HG03439 (cell line): ENCODE results near the gene ALKBH4.
"Not testable (repeated sequence)": the region's sequence is repeated elsewhere in the genome, so short reads cannot be mapped to it uniquely, and the experiment has no call there.

Experiments used
- ATAC-seq: cut with Tn5 transposase; IDR thresholded peaks from one replicate; pipeline ENCODE4 v1.9.1; 2021; ENCODE audit warnings: mild to moderate bottlenecking, moderate library complexity; ENCODE audit not compliant: unreplicated experiment

ALKBH4 gene

GRCh38 chr7:102464577-102465280, at the start of gene ALKBH4, which contains the start of gene LRWD1:
Gene ALKBH4, minus strand, starts transcription at chr7:102464863. Its CDS starts 27 bp downstream, at chr7:102464836.
Gene LRWD1, plus strand, starts transcription at chr7:102464984. Its CDS starts 97 bp downstream, at chr7:102465081.
- ATAC-seq: peak; percentile 90

GRCh38 chr7:102512642-102513221, 48.1 kb upstream of the ALKBH4 start:
- not testable (repeated sequence) for ATAC-seq

DNA sequence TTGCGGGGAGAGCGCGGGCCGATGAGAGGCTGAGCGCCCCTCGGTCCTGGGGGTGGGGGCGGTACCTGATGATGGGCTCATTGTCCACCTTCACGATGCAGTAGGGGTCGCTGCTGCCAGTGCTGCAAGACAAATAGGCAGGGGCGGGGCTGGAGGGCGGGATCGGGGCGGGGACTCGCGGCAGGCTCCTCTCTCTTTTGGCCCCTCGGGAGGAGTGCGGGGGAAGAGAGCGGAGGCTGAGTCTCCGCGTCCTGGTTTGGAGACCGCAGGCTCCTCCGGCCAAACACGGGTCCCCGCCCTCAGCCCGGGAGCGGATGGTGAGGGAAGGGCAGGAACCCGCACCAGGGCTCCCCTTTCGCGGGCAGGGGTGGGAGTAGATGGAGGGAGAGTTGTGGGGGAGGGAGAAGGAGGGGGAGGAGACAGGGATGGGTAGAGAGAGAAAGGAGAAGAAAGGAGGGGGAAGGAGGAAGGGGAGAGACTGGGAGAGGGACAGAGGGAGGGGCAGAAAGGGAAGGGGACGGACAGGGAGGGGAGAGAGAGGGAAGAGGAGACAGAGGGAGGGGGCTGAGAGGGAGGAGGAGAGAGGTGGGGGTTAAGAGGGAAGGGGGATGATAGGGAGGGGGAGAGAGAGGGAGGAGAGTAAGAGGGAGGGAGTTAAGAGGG, 47.3 kb upstream of the ALKBH4 start:
- ATAC-seq: peak; percentile 28

- ATAC-seq: not testable (repeated sequence)
These were observed 45.9 kb upstream of the ALKBH4 start for GRCh38 chr7:102510575-102510974.

DNA sequence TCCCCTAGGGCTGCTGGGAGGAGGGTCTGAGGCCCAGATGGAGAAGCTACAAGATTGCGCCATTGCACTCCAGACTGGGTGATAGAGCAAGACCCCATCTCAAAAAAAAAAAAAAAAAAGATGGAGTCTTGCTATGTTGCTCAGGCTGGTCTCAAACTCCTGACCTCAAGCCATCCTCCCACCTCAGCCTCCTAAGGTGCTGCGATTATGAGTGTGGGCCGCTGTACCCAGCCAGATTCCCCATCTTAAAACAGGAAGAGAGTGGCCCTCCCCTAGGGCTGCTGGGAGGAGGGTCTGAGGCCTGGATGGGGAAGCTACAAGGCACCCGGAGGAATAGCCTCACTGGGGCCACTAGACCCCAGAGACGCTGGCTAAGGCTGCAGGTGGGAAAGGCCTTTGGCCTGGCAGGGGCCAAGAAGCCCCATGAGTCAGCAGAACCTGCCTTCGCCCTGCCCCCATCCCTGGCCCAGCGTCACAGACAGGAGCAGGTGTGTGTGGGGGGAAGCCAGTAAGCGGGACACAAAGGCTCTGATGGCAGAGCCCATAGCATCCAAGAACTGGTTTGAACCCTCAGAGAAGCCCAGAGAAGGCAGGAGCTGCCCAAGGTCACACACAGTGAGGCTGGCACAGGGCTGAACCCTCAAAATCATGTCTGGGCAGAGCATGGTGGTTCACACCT, 42.9 kb upstream of the ALKBH4 start:
- ATAC-seq: not testable (repeated sequence)

DNA sequence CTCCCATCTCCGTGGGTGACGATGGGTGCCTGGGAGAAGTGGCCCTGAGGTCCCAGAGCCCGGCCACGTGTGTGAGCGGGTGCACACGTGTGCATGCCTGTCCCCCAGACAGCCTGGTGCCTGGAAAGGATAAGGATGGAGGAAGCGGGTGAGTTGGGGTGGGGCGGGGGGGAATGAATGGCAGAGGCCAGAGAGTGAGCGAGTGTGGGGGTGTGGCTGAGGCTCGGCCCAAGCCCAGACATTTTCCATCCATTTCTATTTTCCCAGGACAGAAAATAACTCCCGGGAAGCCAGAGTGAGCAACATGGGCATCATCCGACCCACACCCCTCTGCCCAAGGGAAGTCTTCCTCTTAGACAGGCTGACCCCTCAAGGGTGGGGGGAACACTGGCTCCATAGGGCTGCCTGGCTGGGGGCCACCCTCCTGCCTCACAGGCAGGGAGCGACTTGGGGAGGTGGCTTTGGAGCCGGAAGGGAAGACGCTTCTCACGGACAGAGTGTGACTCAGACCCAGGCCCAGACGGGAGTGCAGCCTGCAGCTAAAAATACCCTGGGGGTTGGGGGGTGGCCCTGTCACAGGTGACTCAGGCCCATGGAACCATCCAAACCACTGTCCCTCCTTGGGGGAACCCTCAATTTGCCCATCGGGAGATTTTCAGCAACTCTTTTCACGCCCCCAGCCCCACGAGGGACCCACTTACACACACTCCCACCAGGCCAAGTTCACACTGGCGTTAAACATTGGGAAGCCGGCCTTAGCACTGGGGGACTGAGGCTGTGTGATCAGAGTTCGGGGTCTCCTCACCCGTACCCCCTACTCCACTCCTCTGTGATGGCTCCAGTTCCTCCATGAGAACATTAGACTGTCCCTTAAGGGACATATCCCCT, 40.9 kb upstream of the ALKBH4 start:
- ATAC-seq: not testable (repeated sequence)

DNA sequence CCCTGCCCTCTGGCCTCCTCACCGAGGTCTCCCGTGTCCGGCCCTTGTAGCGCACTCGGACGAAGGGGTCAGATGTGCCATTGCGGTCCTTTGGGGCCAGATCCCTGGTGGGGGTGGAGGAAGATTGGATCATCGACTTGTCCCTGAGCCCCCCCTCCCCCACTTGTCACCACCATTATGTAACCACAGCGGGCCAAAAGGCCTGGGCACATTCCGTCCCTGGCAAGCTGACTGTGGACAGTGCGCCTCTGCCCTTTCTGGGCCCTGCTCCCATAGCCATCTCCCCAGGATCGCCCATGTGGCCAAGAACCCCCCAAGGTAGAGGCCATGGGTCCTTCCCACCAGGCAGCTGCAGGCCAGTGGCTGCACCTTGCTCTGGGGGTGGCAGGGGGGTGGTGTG, 38.5 kb upstream of the ALKBH4 start:
- not testable (repeated sequence) for ATAC-seq

DNA sequence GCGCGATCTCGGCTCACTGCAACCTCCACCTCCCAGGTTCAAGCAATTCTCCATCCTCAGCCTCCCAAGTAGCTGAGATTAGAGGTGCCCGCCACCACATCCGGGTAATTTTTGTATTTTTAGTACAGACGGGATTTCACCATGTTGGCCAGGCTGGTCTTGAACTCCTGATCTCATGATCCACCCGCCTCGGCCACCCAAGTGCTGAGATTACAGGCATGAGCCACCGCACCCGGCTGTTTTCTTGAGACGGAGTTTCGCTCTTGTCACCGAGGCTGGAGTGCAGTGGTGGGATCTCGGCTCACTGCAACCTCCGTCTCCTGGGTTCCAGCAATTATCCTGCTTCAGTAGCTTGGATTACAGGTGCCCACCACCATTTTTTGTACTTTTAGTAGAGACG, 33.7 kb upstream of the ALKBH4 start:
- not testable (repeated sequence) for ATAC-seq

- not testable (repeated sequence) for ATAC-seq
These were observed 32.6 kb upstream of the ALKBH4 start for GRCh38 chr7:102497308-102497707.

- not testable (repeated sequence) for ATAC-seq
These were observed 32.2 kb upstream of the ALKBH4 start for GRCh38 chr7:102496861-102497260.

- ATAC-seq: peak; percentile 47
These were observed 29.9 kb upstream of the ALKBH4 start for GRCh38 chr7:102494473-102495149.

GRCh38 chr7:102494026-102494425, 29.4 kb upstream of the ALKBH4 start:
- not testable (repeated sequence) for ATAC-seq

DNA sequence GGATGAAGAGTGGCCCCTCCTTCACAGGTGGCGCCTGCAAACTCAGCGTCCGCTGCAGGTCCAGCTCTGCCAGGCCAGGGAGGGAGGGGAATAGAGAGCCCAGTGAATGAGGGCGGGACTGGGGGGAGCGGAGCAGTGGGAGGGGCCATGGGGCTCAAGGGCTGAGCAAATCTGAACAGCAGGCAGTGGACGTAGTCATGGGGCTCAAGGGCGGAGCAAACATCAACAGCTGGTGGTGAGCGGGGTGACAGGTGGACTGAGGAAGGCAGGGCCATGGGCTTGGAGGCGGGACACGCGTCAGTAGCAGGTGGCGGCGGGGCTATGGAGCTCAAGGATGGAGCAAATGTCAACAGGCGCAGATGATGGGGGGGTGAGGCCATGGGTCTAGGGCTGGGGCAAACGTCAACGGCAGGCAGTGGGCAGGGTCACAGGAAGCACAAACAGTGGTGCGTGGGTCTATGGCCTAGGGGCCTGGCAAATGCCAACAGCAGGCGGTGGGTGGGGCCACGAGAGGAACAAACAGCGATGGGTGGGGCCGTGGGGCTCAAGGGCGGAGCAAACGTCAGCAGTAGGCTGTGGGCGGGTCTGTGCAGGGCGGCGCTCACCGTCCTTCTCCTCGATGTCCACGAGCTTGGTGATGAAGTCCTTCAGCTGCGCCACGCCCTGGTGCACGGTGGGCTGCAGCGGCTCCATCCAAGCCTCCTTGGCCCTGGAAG, 28.7 kb upstream of the ALKBH4 start:
- not testable (repeated sequence) for ATAC-seq

- peak; percentile 37 for ATAC-seq
These were observed 25.9 kb upstream of the ALKBH4 start for GRCh38 chr7:102490529-102491075.

DNA sequence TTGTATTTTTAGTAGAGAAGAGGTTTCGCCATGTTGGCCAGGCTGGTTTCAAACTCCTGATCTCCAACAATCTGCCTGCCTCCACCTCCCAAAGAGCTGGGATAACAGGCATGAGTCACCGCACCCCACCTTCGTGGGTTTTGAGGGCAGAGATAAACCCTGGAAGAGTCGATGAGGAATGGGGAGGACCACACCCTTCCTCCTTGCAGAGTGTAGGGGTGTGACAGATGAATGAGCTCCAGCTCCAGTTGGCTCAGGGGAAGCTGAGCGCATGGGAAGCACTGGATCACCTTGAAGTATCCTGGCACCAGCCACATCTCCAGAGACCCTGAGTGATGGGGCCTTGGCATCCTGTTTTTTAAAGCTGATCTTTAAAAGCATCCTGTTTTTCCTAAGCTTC, 19.7 kb upstream of the ALKBH4 start:
- not testable (repeated sequence) for ATAC-seq

GRCh38 chr7:102481962-102482361, 17.3 kb upstream of the ALKBH4 start:
- ATAC-seq: not testable (repeated sequence)

GRCh38 chr7:102479982-102480637, 15.4 kb upstream of the ALKBH4 start:
- ATAC-seq: not testable (repeated sequence)

DNA sequence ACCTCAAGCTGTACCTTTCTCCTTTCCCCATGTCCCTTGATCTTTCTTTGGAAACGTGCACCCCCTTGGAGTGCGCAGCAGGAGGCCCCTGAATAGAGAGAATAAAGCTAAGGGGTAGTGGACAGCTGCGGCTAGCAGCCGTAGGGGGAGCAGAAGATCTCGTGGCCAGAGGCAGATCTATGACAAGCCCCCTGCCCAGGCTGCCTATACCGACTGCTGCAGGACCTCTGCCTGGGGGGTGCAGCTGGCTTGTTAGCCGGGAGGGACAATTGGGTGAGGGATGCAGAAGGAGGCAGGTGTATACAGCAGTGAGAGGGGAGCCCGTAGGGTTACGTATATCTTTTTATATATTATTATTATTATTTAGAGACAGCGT, 14.5 kb upstream of the ALKBH4 start:
- ATAC-seq: peak; percentile 17
